ENCODE data around the gene NNAT. TPM values are rescaled to one million over a fixed set of nuclear protein-coding genes. Genes with fewer than 3 reads are reported as not detected.
"Not testable (repeated sequence)": the region's sequence is repeated elsewhere in the genome, so short reads cannot be mapped to it uniquely, and the experiment has no call there.

Gene NNAT
- total RNA-seq (2022) (not detected in 2 replicates), Bru-seq, nascent RNA (not detected), BruChase-seq, experiment 1, labeled RNA remaining after a 6-hour chase (not detected), BruChase-seq, experiment 2, labeled RNA remaining after a 2-hour chase (not detected)
- long read RNA-seq, partial matches to known transcripts: 0 of 1 reads
- long read RNA-seq, other reads (novel, unspliced or antisense): 1 of 1 reads

GRCh38 chr20:37521061-37521771, at the start of gene NNAT:
TSS of gene NNAT (plus strand) at chr20:37521250. CDS start at chr20:37521332, 82 bp downstream.
- peaks cover 52% of the 10 kb centered on the region for H3K4me1 Mint-ChIP-seq (ENCODE audit: insufficient read depth, unreplicated experiment)
- CTCF ChIA-PET: interaction anchor here (0.8 to 1.6 kb wide), 3 partner anchors 141 to 342 kb away, joined by 3 to 5 read pairs (median 3); partner anchors contain the start of genes MROH8 and RPN2

DNA sequence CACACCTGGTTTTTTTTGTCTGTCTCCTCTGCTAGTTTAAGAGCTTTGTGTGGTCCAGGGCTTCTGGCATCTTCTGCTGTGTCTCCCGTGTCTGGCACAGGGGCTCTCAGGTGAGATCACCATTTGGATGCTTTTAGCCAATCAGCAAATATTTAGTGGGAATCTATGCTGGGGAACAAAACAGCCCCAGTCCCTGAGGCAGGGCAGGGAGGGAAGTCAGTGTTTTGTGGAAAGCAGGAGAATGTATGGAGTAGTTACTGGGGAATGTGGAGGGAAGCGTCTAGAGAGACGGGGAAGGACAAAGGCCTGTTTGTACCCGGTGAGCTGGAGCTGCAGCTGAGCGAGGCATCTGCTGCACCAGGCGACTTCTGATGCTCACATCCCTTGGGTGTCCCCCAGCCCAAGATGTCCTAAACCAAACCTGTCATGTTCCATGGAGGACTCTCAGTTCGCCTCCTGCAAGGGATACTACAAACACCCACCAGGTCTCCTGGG, 49.3 kb upstream of the NNAT start:
- H3K4me1 Mint-ChIP-seq (ENCODE audit: insufficient read depth, unreplicated experiment): no peaks in the 10 kb centered on the region
- POLR2A ChIA-PET: no interaction called here
- BruUV-seq (replicated peaks): no TSS peak

More at GRCh38 chr20:37521061-37521771, at the start of gene NNAT:
- Mint-ChIP-seq H3K9me3 (ENCODE audit: unreplicated experiment) (no peaks in the 10 kb centered on the region), H3K27me3 (ENCODE audit: insufficient read depth, unreplicated experiment) (no peaks in the 10 kb centered on the region), H3K4me3 (ENCODE audit: unreplicated experiment) (no peak within 1 kb of the TSS), H3K36me3 (ENCODE audit: insufficient read depth, unreplicated experiment) (peaks cover 78% of the 10 kb centered on the region), H3K27ac (ENCODE audit: low read depth, unreplicated experiment) (no peak within 1 kb of the TSS)
- intact Hi-C loops (cut with micrococcal nuclease): no loop called here
- DNase-seq (ENCODE audit: unreplicated experiment): no peak
- TF ChIP-seq CTCF (IDR thresholded peaks at IDR 0.05; ENCODE audit: unreplicated experiment): no peak
- no TSS peak for BruUV-seq (replicated peaks)
- POLR2A ChIA-PET: interaction anchor here (0.7 kb wide), 1 partner anchor 266 kb away, joined by 3 read pairs; no protein-coding TSS in a partner anchor

GRCh38 chr20:37472435-37472834, 48.6 kb upstream of the NNAT start:
- H3K27me3 Mint-ChIP-seq (ENCODE audit: insufficient read depth, unreplicated experiment): peaks cover 51% of the 10 kb centered on the region
- intact Hi-C loops (cut with micrococcal nuclease); POLR2A ChIA-PET: not testable (repeated sequence)

More for the DNA sequence above, 49.3 kb upstream of the NNAT start:
- no peak for TF ChIP-seq CTCF (IDR thresholded peaks at IDR 0.05; ENCODE audit: unreplicated experiment)
- CTCF ChIA-PET: interaction anchor here (0.6 to 1.3 kb wide), 3 partner anchors 12 to 140 kb away, joined by 3 to 4 read pairs (median 3); no protein-coding TSS in a partner anchor
- Mint-ChIP-seq H3K4me3 (ENCODE audit: unreplicated experiment) (no peak overlapping the region), H3K36me3 (ENCODE audit: insufficient read depth, unreplicated experiment) (peaks cover 6% of the 10 kb centered on the region), H3K27ac (ENCODE audit: low read depth, unreplicated experiment) (no peak overlapping the region), H3K27me3 (ENCODE audit: insufficient read depth, unreplicated experiment) (peaks cover 51% of the 10 kb centered on the region), H3K9me3 (ENCODE audit: unreplicated experiment) (no peaks in the 10 kb centered on the region)
- intact Hi-C loops (cut with micrococcal nuclease): no loop called here
- DNase-seq (ENCODE audit: unreplicated experiment): no peak

GRCh38 chr20:37473249-37474000, 47.6 kb upstream of the NNAT start:
- no TSS peak for BruUV-seq (replicated peaks)
- peaks cover 60% of the 10 kb centered on the region for H3K27me3 Mint-ChIP-seq (ENCODE audit: insufficient read depth, unreplicated experiment)

More at GRCh38 chr20:37472435-37472834, 48.6 kb upstream of the NNAT start:
- H3K36me3 Mint-ChIP-seq (ENCODE audit: insufficient read depth, unreplicated experiment); BruUV-seq (replicated peaks); H3K9me3 Mint-ChIP-seq (ENCODE audit: unreplicated experiment); H3K27ac Mint-ChIP-seq (ENCODE audit: low read depth, unreplicated experiment); DNase-seq (ENCODE audit: unreplicated experiment); H3K4me1 Mint-ChIP-seq (ENCODE audit: insufficient read depth, unreplicated experiment); H3K4me3 Mint-ChIP-seq (ENCODE audit: unreplicated experiment): not testable (repeated sequence)
- CTCF ChIA-PET: interaction anchor here (1.3 kb wide), 1 partner anchor 11 kb away, joined by 3 read pairs; no protein-coding TSS in a partner anchor

More at GRCh38 chr20:37473249-37474000, 47.6 kb upstream of the NNAT start:
- no peaks in the 10 kb centered on the region for H3K9me3 Mint-ChIP-seq (ENCODE audit: unreplicated experiment)
- peaks cover 6% of the 10 kb centered on the region for H3K36me3 Mint-ChIP-seq (ENCODE audit: insufficient read depth, unreplicated experiment)
- intact Hi-C loops (cut with micrococcal nuclease): no loop called here
- no peaks in the 10 kb centered on the region for H3K4me1 Mint-ChIP-seq (ENCODE audit: insufficient read depth, unreplicated experiment)
- DNase-seq (ENCODE audit: unreplicated experiment): no peak
- POLR2A ChIA-PET: interaction anchor here (0.9 kb wide), 1 partner anchor 18 kb away, joined by 3 read pairs; no protein-coding TSS in a partner anchor
- CTCF ChIA-PET: interaction anchor here (1.3 kb wide), 1 partner anchor 10 kb away, joined by 3 read pairs; no protein-coding TSS in a partner anchor
- no peak for TF ChIP-seq CTCF (IDR thresholded peaks at IDR 0.05; ENCODE audit: unreplicated experiment)
- H3K27ac Mint-ChIP-seq (ENCODE audit: low read depth, unreplicated experiment): no peak overlapping the region
- H3K4me3 Mint-ChIP-seq (ENCODE audit: unreplicated experiment): no peak overlapping the region

Measured in MCF 10A (cell line).